Measurements from ENCODE around the gene E2F8.

DNA sequence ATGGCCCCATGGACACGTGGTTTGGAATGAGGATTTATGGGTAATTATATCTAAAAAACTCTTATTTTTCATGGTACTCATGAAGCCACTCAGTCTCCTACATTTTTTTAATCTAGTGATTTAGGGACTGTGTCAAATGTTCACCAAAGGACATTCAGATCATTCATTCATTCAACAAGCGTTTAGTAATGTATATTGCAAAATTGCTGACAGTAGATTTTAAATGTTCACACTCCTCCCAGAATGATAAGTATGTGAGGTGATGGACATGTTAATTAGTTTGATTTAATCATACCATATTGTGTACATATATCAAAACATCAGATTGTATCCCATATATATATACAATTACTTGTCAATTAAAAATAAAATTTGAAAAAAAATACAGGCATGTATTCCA lies 40.8 kb upstream of the E2F8 start:
- TF ChIP-seq, protein P1, sequence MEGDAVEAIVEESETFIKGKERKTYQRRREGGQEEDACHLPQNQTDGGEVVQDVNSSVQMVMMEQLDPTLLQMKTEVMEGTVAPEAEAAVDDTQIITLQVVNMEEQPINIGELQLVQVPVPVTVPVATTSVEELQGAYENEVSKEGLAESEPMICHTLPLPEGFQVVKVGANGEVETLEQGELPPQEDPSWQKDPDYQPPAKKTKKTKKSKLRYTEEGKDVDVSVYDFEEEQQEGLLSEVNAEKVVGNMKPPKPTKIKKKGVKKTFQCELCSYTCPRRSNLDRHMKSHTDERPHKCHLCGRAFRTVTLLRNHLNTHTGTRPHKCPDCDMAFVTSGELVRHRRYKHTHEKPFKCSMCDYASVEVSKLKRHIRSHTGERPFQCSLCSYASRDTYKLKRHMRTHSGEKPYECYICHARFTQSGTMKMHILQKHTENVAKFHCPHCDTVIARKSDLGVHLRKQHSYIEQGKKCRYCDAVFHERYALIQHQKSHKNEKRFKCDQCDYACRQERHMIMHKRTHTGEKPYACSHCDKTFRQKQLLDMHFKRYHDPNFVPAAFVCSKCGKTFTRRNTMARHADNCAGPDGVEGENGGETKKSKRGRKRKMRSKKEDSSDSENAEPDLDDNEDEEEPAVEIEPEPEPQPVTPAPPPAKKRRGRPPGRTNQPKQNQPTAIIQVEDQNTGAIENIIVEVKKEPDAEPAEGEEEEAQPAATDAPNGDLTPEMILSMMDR (IDR thresholded peaks at IDR 0.05): no peak
- no peak for TF ChIP-seq POLR2A (IDR thresholded peaks at IDR 0.05)
- no peak for TF ChIP-seq POLR2AphosphoS5 (IDR thresholded peaks at IDR 0.05)
